ENCODE data around the gene SEMA4A. TPM values are rescaled to one million over a fixed set of nuclear protein-coding genes. Genes with fewer than 3 reads are reported as not detected.

SEMA4A gene
- total and polyA plus RNA-seq, 2 of the 8 experiments (the other 6 are each of a cell fraction or from before 2014, with no cell fraction given): 7.3 to 10.6 TPM

GRCh38 chr1:156160000-156160742 lies 6.8 kb downstream of the SEMA4A start (continued):
- TF ChIP-seq CTCF (IDR thresholded peaks at IDR 0.05; ENCODE audit: control extremely low read depth in 1 of 3, insufficient read depth in 1 of 3, low read depth in 1 of 3, low read length in 3 of 3): no peak
- no peak for TF ChIP-seq SP4 (IDR thresholded peaks at IDR 0.05; ENCODE audit: low read length)
- no peak for TF ChIP-seq SP2 (IDR thresholded peaks at IDR 0.05; ENCODE audit: low read length)
- TF ChIP-seq ATF3 (IDR thresholded peaks at IDR 0.05; ENCODE audit: insufficient read depth, low read depth, low read length): no peak
- TF ChIP-seq NRF1 (IDR thresholded peaks at IDR 0.05; ENCODE audit: low read depth, low read length): no peak
- TF ChIP-seq KDM5A (IDR thresholded peaks at IDR 0.05; ENCODE audit: low read length): no peak
- no peak for TF ChIP-seq ZNF274 (IDR thresholded peaks at IDR 0.05; ENCODE audit: borderline replicate concordance, extremely low read depth, low read length)
- TF ChIP-seq CREB1 (IDR thresholded peaks at IDR 0.05): no peak
- no peak for TF ChIP-seq MAX (IDR thresholded peaks at IDR 0.05)
